Measurements from ENCODE around the gene LTB. TPM values are rescaled to one million over a fixed set of nuclear protein-coding genes. Genes with fewer than 3 reads are reported as not detected.

The LTB gene
- total RNA-seq, 2 donors from 2014 or later, result 269 to 395 TPM

- Mint-ChIP-seq H3K27ac (peak overlapping the region; percentile 78), H3K36me3 (ENCODE audit: low read depth) (peaks cover 13% of the 10 kb centered on the region), H3K4me1 (peaks cover 34% of the 10 kb centered on the region), H3K9me3 (no peaks in the 10 kb centered on the region), H3K27me3 (no peaks in the 10 kb centered on the region), H3K4me3 (peak overlapping the region; percentile 82)
- peak; percentile 21 for ATAC-seq (replicated peaks)
Measured at GRCh38 chr6:31586599-31587281, 4.5 kb upstream of the LTB start.

GRCh38 chr6:31586008-31586407 lies 3.8 kb upstream of the LTB start, which contains the start of gene LST1:
LST1 (plus strand) TSS chr6:31586277; CDS start chr6:31587300, 1,023 bp downstream.
- H3K36me3 Mint-ChIP-seq (ENCODE audit: low read depth), result peaks cover 20% of the 10 kb centered on the region
- no peaks in the 10 kb centered on the region for H3K9me3 Mint-ChIP-seq
- peak within 1 kb of the TSS; percentile 78 for H3K27ac Mint-ChIP-seq
- no peaks in the 10 kb centered on the region for H3K27me3 Mint-ChIP-seq
- no peak for ATAC-seq (replicated peaks)
- peak within 1 kb of the TSS; percentile 82 for H3K4me3 Mint-ChIP-seq
- H3K4me1 Mint-ChIP-seq, result peaks cover 34% of the 10 kb centered on the region

- peak overlapping the region; percentile 82 for H3K4me3 Mint-ChIP-seq
- H3K27ac Mint-ChIP-seq, result peak overlapping the region; percentile 78
- ATAC-seq (replicated peaks), result peak; percentile 28
- no peaks in the 10 kb centered on the region for H3K9me3 Mint-ChIP-seq
- peaks cover 26% of the 10 kb centered on the region for H3K36me3 Mint-ChIP-seq (ENCODE audit: low read depth)
- no peaks in the 10 kb centered on the region for H3K27me3 Mint-ChIP-seq
- peaks cover 34% of the 10 kb centered on the region for H3K4me1 Mint-ChIP-seq
Measured at GRCh38 chr6:31585491-31585890, 3.3 kb upstream of the LTB start.

- Mint-ChIP-seq H3K36me3 (ENCODE audit: low read depth) (peaks cover 64% of the 10 kb centered on the region), H3K9me3 (no peaks in the 10 kb centered on the region), H3K27ac (peak overlapping the region; percentile 99), H3K27me3 (no peaks in the 10 kb centered on the region), H3K4me1 (peaks cover 29% of the 10 kb centered on the region), H3K4me3 (peak overlapping the region; percentile 100)
- ATAC-seq (replicated peaks), result no peak
Measured at GRCh38 chr6:31581434-31582229, 592 bp downstream of the LTB start.

- peak; percentile 65 for ATAC-seq (replicated peaks)
- H3K36me3 Mint-ChIP-seq (ENCODE audit: low read depth), result peaks cover 71% of the 10 kb centered on the region
- peak overlapping the region; percentile 99 for H3K27ac Mint-ChIP-seq
- H3K4me1 Mint-ChIP-seq, result peaks cover 27% of the 10 kb centered on the region
- H3K27me3 Mint-ChIP-seq, result no peaks in the 10 kb centered on the region
- H3K9me3 Mint-ChIP-seq, result peaks cover 4% of the 10 kb centered on the region
- peak overlapping the region; percentile 100 for H3K4me3 Mint-ChIP-seq
Measured at GRCh38 chr6:31580807-31581433, 1.3 kb downstream of the LTB start.

GRCh38 chr6:31580438-31580740 lies 1.8 kb downstream of the LTB start:
- ATAC-seq (replicated peaks), result no peak
- peaks cover 5% of the 10 kb centered on the region for H3K9me3 Mint-ChIP-seq
- H3K27me3 Mint-ChIP-seq, result no peaks in the 10 kb centered on the region
- H3K27ac Mint-ChIP-seq, result peak overlapping the region; percentile 99
- H3K4me1 Mint-ChIP-seq, result peaks cover 22% of the 10 kb centered on the region
- peak overlapping the region; percentile 100 for H3K4me3 Mint-ChIP-seq
- H3K36me3 Mint-ChIP-seq (ENCODE audit: low read depth), result peaks cover 77% of the 10 kb centered on the region

GRCh38 chr6:31579546-31580437 lies 2.4 kb downstream of the LTB start:
- Mint-ChIP-seq H3K27me3 (no peaks in the 10 kb centered on the region), H3K4me1 (peaks cover 22% of the 10 kb centered on the region), H3K27ac (peak overlapping the region; percentile 99), H3K36me3 (ENCODE audit: low read depth) (peaks cover 83% of the 10 kb centered on the region), H3K4me3 (peak overlapping the region; percentile 100), H3K9me3 (peaks cover 5% of the 10 kb centered on the region)
- peak; percentile 49 for ATAC-seq (replicated peaks)

- Mint-ChIP-seq H3K4me1 (peaks cover 22% of the 10 kb centered on the region), H3K4me3 (peak overlapping the region; percentile 100), H3K27ac (peak overlapping the region; percentile 99), H3K27me3 (no peaks in the 10 kb centered on the region), H3K36me3 (ENCODE audit: low read depth) (peaks cover 89% of the 10 kb centered on the region), H3K9me3 (peaks cover 5% of the 10 kb centered on the region)
- ATAC-seq (replicated peaks), result no peak
Measured at GRCh38 chr6:31579119-31579505, 3.1 kb downstream of the LTB start.

- H3K4me3 Mint-ChIP-seq, result peak overlapping the region; percentile 100
- peaks cover 25% of the 10 kb centered on the region for H3K4me1 Mint-ChIP-seq
- H3K27ac Mint-ChIP-seq, result peak overlapping the region; percentile 99
- H3K9me3 Mint-ChIP-seq, result peaks cover 5% of the 10 kb centered on the region
- ATAC-seq (replicated peaks), result no peak
- H3K27me3 Mint-ChIP-seq, result no peaks in the 10 kb centered on the region
- peaks cover 96% of the 10 kb centered on the region for H3K36me3 Mint-ChIP-seq (ENCODE audit: low read depth)
Measured at GRCh38 chr6:31578184-31579118, 3.8 kb downstream of the LTB start.

- Mint-ChIP-seq H3K27ac (peak overlapping the region; percentile 97), H3K9me3 (peaks cover 5% of the 10 kb centered on the region), H3K4me1 (peaks cover 25% of the 10 kb centered on the region), H3K4me3 (peak overlapping the region; percentile 100), H3K36me3 (ENCODE audit: low read depth) (peaks cover 98% of the 10 kb centered on the region), H3K27me3 (no peaks in the 10 kb centered on the region)
- ATAC-seq (replicated peaks), result no peak
Measured at GRCh38 chr6:31577579-31577966, 4.7 kb downstream of the LTB start.

GRCh38 chr6:31576897-31577578 lies 5.2 kb downstream of the LTB start:
- ATAC-seq (replicated peaks), result peak; percentile 12
- peak overlapping the region; percentile 100 for H3K4me3 Mint-ChIP-seq
- H3K4me1 Mint-ChIP-seq, result peaks cover 31% of the 10 kb centered on the region
- H3K9me3 Mint-ChIP-seq, result peaks cover 5% of the 10 kb centered on the region
- peak overlapping the region; percentile 97 for H3K27ac Mint-ChIP-seq
- peaks cover 100% of the 10 kb centered on the region for H3K36me3 Mint-ChIP-seq (ENCODE audit: low read depth)
- no peaks in the 10 kb centered on the region for H3K27me3 Mint-ChIP-seq

GRCh38 chr6:31575952-31576685 lies 6.1 kb downstream of the LTB start:
- peaks cover 5% of the 10 kb centered on the region for H3K9me3 Mint-ChIP-seq
- H3K4me3 Mint-ChIP-seq, result peak overlapping the region; percentile 100
- ATAC-seq (replicated peaks), result no peak
- H3K36me3 Mint-ChIP-seq (ENCODE audit: low read depth), result peaks cover 95% of the 10 kb centered on the region
- H3K27ac Mint-ChIP-seq, result peak overlapping the region; percentile 97
- H3K27me3 Mint-ChIP-seq, result no peaks in the 10 kb centered on the region
- peaks cover 37% of the 10 kb centered on the region for H3K4me1 Mint-ChIP-seq
